ENCODE data around the gene POLR3E.

The POLR3E gene

DNA sequence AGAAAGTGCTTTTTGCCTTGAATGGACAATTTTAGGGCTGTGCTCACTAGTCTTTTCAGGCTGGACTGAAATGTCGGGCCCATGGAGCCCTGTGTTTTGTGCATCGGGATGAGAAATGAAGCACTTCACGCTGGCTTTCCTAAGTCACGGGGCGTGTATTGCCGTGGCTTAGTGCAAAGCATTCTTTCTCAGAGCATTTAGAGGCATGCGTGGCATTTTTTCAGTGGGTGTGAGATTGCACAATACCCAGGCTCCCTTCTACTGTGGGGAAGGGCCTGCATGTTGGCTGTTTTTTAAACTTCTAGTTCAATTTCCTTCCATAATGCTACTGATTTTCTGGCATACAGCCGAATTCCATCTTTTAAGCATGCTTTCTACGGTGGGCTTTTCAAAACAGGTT lies 12.6 kb upstream of the POLR3E start:
- peaks cover 36% of the 10 kb centered on the region for H3K36me3 ChIP-seq (ENCODE audit: insufficient read depth, low read length)
- DNase-seq (no peak), ATAC-seq (ENCODE audit: insufficient read depth, low read depth) (no peak)
- H3K4me2 ChIP-seq (ENCODE audit: insufficient read depth, low read length): no peak overlapping the region
- no peak overlapping the region for H3K27ac ChIP-seq (ENCODE audit: low read length)
- no peaks in the 10 kb centered on the region for H3K79me2 ChIP-seq (ENCODE audit: insufficient read depth, low read length)
- no peak overlapping the region for H3K4me3 ChIP-seq (ENCODE audit: low read depth in 1 of 2, low read length in 2 of 2)
- no peaks in the 10 kb centered on the region for H3K4me1 ChIP-seq (ENCODE audit: insufficient read depth, low read length)
- TF ChIP-seq, protein P1, sequence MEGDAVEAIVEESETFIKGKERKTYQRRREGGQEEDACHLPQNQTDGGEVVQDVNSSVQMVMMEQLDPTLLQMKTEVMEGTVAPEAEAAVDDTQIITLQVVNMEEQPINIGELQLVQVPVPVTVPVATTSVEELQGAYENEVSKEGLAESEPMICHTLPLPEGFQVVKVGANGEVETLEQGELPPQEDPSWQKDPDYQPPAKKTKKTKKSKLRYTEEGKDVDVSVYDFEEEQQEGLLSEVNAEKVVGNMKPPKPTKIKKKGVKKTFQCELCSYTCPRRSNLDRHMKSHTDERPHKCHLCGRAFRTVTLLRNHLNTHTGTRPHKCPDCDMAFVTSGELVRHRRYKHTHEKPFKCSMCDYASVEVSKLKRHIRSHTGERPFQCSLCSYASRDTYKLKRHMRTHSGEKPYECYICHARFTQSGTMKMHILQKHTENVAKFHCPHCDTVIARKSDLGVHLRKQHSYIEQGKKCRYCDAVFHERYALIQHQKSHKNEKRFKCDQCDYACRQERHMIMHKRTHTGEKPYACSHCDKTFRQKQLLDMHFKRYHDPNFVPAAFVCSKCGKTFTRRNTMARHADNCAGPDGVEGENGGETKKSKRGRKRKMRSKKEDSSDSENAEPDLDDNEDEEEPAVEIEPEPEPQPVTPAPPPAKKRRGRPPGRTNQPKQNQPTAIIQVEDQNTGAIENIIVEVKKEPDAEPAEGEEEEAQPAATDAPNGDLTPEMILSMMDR (IDR thresholded peaks at IDR 0.05; ENCODE audit: borderline replicate concordance, extremely low read depth, low read length, poor library complexity, severe bottlenecking): no peak
- TF ChIP-seq EZH2 (IDR thresholded peaks at IDR 0.05; ENCODE audit: borderline replicate concordance, low read depth, low read length, severe bottlenecking): no peak
- no peak overlapping the region for H2AFZ ChIP-seq (ENCODE audit: low read depth, low read length)
- H4K20me1 ChIP-seq (ENCODE audit: insufficient read depth, low read length): no peaks in the 10 kb centered on the region
- no peaks in the 10 kb centered on the region for H3K27me3 ChIP-seq (ENCODE audit: insufficient read depth, low read length, poor library complexity)
- no peaks in the 10 kb centered on the region for H3K9me3 ChIP-seq (ENCODE audit: insufficient read depth, low read length, severe bottlenecking)
- H3K9ac ChIP-seq (ENCODE audit: low read depth, low read length): no peak overlapping the region

DNA sequence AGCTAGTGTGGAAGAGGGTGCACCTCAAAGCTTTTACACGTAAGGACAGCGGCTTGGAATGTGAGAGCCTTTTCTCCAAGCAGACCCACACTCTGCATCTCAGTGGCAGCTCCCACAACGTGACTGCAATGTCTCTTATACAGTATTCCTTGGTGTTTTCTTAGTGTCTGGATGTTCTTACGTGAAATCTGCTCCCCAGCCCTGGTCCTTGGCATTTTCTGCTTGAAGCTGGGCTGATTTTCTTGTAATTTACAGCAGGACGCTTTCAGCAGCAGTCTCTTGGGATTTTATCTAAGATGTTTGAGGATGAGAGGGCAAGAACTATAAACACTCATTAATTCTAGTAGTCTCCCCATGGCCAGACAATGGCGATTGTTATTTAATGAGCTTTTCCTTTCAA lies 12.1 kb upstream of the POLR3E start:
- no peak overlapping the region for H3K4me3 ChIP-seq (ENCODE audit: low read depth in 1 of 2, low read length in 2 of 2)
- H3K4me2 ChIP-seq (ENCODE audit: insufficient read depth, low read length): no peak overlapping the region
- no peaks in the 10 kb centered on the region for H3K4me1 ChIP-seq (ENCODE audit: insufficient read depth, low read length)
- no peak for DNase-seq
- no peaks in the 10 kb centered on the region for H4K20me1 ChIP-seq (ENCODE audit: insufficient read depth, low read length)
- no peaks in the 10 kb centered on the region for H3K79me2 ChIP-seq (ENCODE audit: insufficient read depth, low read length)
- no peak overlapping the region for H3K27ac ChIP-seq (ENCODE audit: low read length)
- H2AFZ ChIP-seq (ENCODE audit: low read depth, low read length): no peak overlapping the region
- TF ChIP-seq, protein P1 (IDR thresholded peaks at IDR 0.05; ENCODE audit: borderline replicate concordance, extremely low read depth, low read length, poor library complexity, severe bottlenecking): no peak
- no peak for TF ChIP-seq EZH2 (IDR thresholded peaks at IDR 0.05; ENCODE audit: borderline replicate concordance, low read depth, low read length, severe bottlenecking)
- H3K27me3 ChIP-seq (ENCODE audit: insufficient read depth, low read length, poor library complexity): no peaks in the 10 kb centered on the region
- no peak overlapping the region for H3K9ac ChIP-seq (ENCODE audit: low read depth, low read length)
- ATAC-seq (ENCODE audit: insufficient read depth, low read depth): no peak
- H3K9me3 ChIP-seq (ENCODE audit: insufficient read depth, low read length, severe bottlenecking): no peaks in the 10 kb centered on the region
- H3K36me3 ChIP-seq (ENCODE audit: insufficient read depth, low read length): peaks cover 31% of the 10 kb centered on the region

DNA sequence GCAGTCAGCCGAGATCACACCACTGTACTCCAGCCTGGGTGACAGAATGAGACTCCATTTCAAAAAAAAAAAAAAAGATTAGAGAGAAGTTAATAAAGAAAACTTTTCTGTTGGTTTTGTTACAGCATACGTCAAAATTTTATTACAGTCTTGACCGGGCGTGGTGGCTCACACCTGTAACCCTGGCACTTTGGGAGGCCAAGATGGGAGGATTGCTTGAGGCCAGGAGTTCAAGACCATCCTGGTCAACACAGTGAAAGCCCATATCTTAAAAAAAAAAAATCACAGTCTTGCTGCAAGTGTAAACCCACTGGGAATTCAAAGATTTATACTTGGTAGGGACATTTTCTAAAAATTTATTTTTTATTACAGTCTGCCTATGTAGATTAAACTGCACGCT lies 6.2 kb upstream of the POLR3E start:
- no peaks in the 10 kb centered on the region for H3K27me3 ChIP-seq (ENCODE audit: insufficient read depth, low read length, poor library complexity)
- no peak overlapping the region for H3K27ac ChIP-seq (ENCODE audit: low read length)
- no peaks in the 10 kb centered on the region for H4K20me1 ChIP-seq (ENCODE audit: insufficient read depth, low read length)
- H3K9ac ChIP-seq (ENCODE audit: low read depth, low read length): no peak overlapping the region
- H3K79me2 ChIP-seq (ENCODE audit: insufficient read depth, low read length): no peaks in the 10 kb centered on the region
- H3K4me1 ChIP-seq (ENCODE audit: insufficient read depth, low read length): peaks cover 9% of the 10 kb centered on the region; the same call in 1 of the 2 replicates
- H3K4me3 ChIP-seq (ENCODE audit: low read depth in 1 of 2, low read length in 2 of 2): no peak overlapping the region
- TF ChIP-seq, protein P1 (IDR thresholded peaks at IDR 0.05; ENCODE audit: borderline replicate concordance, extremely low read depth, low read length, poor library complexity, severe bottlenecking): no peak
- no peak for TF ChIP-seq EZH2 (IDR thresholded peaks at IDR 0.05; ENCODE audit: borderline replicate concordance, low read depth, low read length, severe bottlenecking)
- H3K9me3 ChIP-seq (ENCODE audit: insufficient read depth, low read length, severe bottlenecking): no peaks in the 10 kb centered on the region
- DNase-seq (no peak), ATAC-seq (ENCODE audit: insufficient read depth, low read depth) (no peak)
- H2AFZ ChIP-seq (ENCODE audit: low read depth, low read length): no peak overlapping the region
- no peak overlapping the region for H3K4me2 ChIP-seq (ENCODE audit: insufficient read depth, low read length)
- no peaks in the 10 kb centered on the region for H3K36me3 ChIP-seq (ENCODE audit: insufficient read depth, low read length)

DNA sequence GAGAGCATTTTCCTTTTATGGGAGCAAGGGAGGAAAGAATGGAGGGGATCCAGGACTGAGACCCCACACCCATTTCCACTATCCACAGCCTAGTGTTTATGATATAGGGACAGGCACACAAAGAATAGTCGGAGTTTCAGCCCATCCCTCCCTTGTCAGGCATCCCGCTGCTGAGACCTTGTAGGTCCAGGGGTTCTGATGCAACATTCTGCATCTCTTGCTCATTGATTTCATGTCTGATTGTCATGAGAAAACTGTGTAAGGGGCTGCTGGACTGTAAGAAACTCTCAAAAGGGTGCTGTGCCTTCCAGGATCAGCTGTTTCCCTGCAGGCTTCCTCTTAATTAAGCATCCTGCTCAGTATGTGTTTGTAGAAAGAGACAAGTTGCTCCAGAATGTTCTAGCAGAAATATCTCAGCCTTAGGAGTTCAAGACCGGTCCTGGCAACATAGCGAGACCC lies 5.3 kb upstream of the POLR3E start:
- H3K27me3 ChIP-seq (ENCODE audit: insufficient read depth, low read length, poor library complexity): no peaks in the 10 kb centered on the region
- no peak overlapping the region for H3K4me2 ChIP-seq (ENCODE audit: insufficient read depth, low read length)
- H3K9ac ChIP-seq (ENCODE audit: low read depth, low read length): no peak overlapping the region
- ATAC-seq (ENCODE audit: insufficient read depth, low read depth) (no peak), DNase-seq (no peak)
- H3K27ac ChIP-seq (ENCODE audit: low read length): no peak overlapping the region
- TF ChIP-seq, protein P1 (IDR thresholded peaks at IDR 0.05; ENCODE audit: borderline replicate concordance, extremely low read depth, low read length, poor library complexity, severe bottlenecking): no peak
- TF ChIP-seq EZH2 (IDR thresholded peaks at IDR 0.05; ENCODE audit: borderline replicate concordance, low read depth, low read length, severe bottlenecking): no peak
- no peak overlapping the region for H2AFZ ChIP-seq (ENCODE audit: low read depth, low read length)
- H3K79me2 ChIP-seq (ENCODE audit: insufficient read depth, low read length): no peaks in the 10 kb centered on the region
- no peaks in the 10 kb centered on the region for H3K36me3 ChIP-seq (ENCODE audit: insufficient read depth, low read length)
- no peak overlapping the region for H3K4me3 ChIP-seq (ENCODE audit: low read depth in 1 of 2, low read length in 2 of 2)
- H3K9me3 ChIP-seq (ENCODE audit: insufficient read depth, low read length, severe bottlenecking): no peaks in the 10 kb centered on the region
- H4K20me1 ChIP-seq (ENCODE audit: insufficient read depth, low read length): no peaks in the 10 kb centered on the region
- peaks cover 14% of the 10 kb centered on the region; the same call in 1 of the 2 replicates for H3K4me1 ChIP-seq (ENCODE audit: insufficient read depth, low read length)

Measured in DND-41 (cell line).